HEK293 (cell line): Measurements from ENCODE around the gene NEUROG2.

Experiments used
- CTCF ChIA-PET: fragments of 350-600 bp; formaldehyde crosslinking; extraction: SDS; loops from one replicate; lab custom pipeline; 2021; ENCODE audit warnings: antibody characterized with exemption; lab: Yijun Ruan, JAX
- POLR2A ChIA-PET: fragments of 300-600 bp; formaldehyde crosslinking; extraction: SDS; loops from one replicate; lab custom pipeline; 2020; ENCODE audit warnings: antibody characterized with exemption, inconsistent platforms; lab: Yijun Ruan, JAX
- H3K27ac ChIP-seq: fragments of 200-500 bp; sonication (Bioruptor generic); 2 replicates; pipeline ENCODE4 v1.5.1; 2014; ENCODE audit warnings: low read depth, low read length, control low read depth, inconsistent platforms; ENCODE audit errors: extremely low read depth
- H3K36me3 ChIP-seq, 2 experiments: fragments of 200-500 bp in 1 of 2; sonication (Bioruptor generic) in 1 of 2; 1 replicate in 1 of 2; 2 replicates in 1 of 2; pipeline ENCODE4 v1.5.1; 2014 to 2017; ENCODE audit warnings: inconsistent platforms in 2 of 2, low read length in 2 of 2; ENCODE audit not compliant: control insufficient read depth in 2 of 2, insufficient read depth in 1 of 2
- H3K4me1 ChIP-seq: fragments of 200-500 bp; sonication (Bioruptor generic); 2 replicates; pipeline ENCODE4 v1.5.1; 2014; ENCODE audit warnings: mild to moderate bottlenecking, low read length, inconsistent platforms; ENCODE audit not compliant: control insufficient read depth, insufficient read depth
- H3K4me3 ChIP-seq: 2 replicates; pipeline ENCODE4 v1.5.1; 2011; ENCODE audit warnings: low read depth, mild to moderate bottlenecking, control low read depth, low read length, moderate library complexity
- H3K9me3 ChIP-seq: fragments of 200-500 bp; sonication (Bioruptor generic); 2 replicates; pipeline ENCODE4 v1.5.1; 2014; ENCODE audit warnings: low read depth, low read length, inconsistent platforms; ENCODE audit not compliant: control insufficient read depth, insufficient read depth
- ELK4 ChIP-seq: IDR thresholded peaks from 2 replicates; pipeline ENCODE4 v1.6.1; 2011; ENCODE audit warnings: mild to moderate bottlenecking, low read depth, low read length, borderline replicate concordance
- IKZF3 ChIP-seq: fragments of 450-650 bp; IDR thresholded peaks from 2 replicates; pipeline ENCODE4 v1.5.0; 2018; ENCODE audit warnings: missing biosample characterization, mild to moderate bottlenecking, missing genetic modification characterization, moderate library complexity
- PRDM4 ChIP-seq: fragments of 450-650 bp; formaldehyde crosslinking; IDR thresholded peaks from 2 replicates; pipeline ENCODE4 v1.5.1; 2017; ENCODE audit warnings: missing biosample characterization, missing genetic modification characterization
- PRDM6 ChIP-seq: fragments of 450-650 bp; formaldehyde crosslinking; IDR thresholded peaks from 2 replicates; pipeline ENCODE4 v1.5.1; 2017; ENCODE audit warnings: missing biosample characterization, missing genetic modification characterization
- SP7 ChIP-seq: fragments of 450-650 bp; formaldehyde crosslinking; IDR thresholded peaks from 2 replicates; pipeline ENCODE4 v1.5.1; 2016; ENCODE audit warnings: missing biosample characterization, missing genetic modification characterization
- YY2 ChIP-seq: fragments of 450-650 bp; formaldehyde crosslinking; IDR thresholded peaks from 2 replicates; pipeline ENCODE4 v1.5.1; 2016; ENCODE audit warnings: missing biosample characterization, missing genetic modification characterization
- ZBTB1 ChIP-seq: fragments of 450-650 bp; formaldehyde crosslinking; IDR thresholded peaks from 2 replicates; pipeline ENCODE4 v1.5.1; 2016; ENCODE audit warnings: missing biosample characterization, missing genetic modification characterization
- ZNF121 ChIP-seq: fragments of 450-650 bp; formaldehyde crosslinking; IDR thresholded peaks from 2 replicates; pipeline ENCODE4 v1.5.1; 2016; ENCODE audit warnings: missing biosample characterization, missing genetic modification characterization
- ZNF132 ChIP-seq: fragments of 450-650 bp; formaldehyde crosslinking; IDR thresholded peaks from 2 replicates; pipeline ENCODE4 v1.5.1; 2017; ENCODE audit warnings: missing biosample characterization, missing genetic modification characterization, borderline replicate concordance
- ZNF138 ChIP-seq: fragments of 450-650 bp; formaldehyde crosslinking; IDR thresholded peaks from 2 replicates; pipeline ENCODE4 v1.5.1; 2016; ENCODE audit warnings: missing biosample characterization, missing genetic modification characterization, borderline replicate concordance
- ZNF184 ChIP-seq: fragments of 450-650 bp; IDR thresholded peaks from 2 replicates; pipeline ENCODE4 v1.5.1; 2018; ENCODE audit warnings: missing biosample characterization, mild to moderate bottlenecking, missing genetic modification characterization
- ZNF2 ChIP-seq: fragments of 450-650 bp; formaldehyde crosslinking; IDR thresholded peaks from 2 replicates; pipeline ENCODE4 v1.5.1; 2016; ENCODE audit warnings: missing biosample characterization, missing genetic modification characterization
- ZNF23 ChIP-seq: fragments of 450-650 bp; formaldehyde crosslinking; IDR thresholded peaks from 2 replicates; pipeline ENCODE4 v1.5.1; 2016; ENCODE audit warnings: missing biosample characterization, missing genetic modification characterization, borderline replicate concordance
- ZNF239 ChIP-seq: fragments of 450-650 bp; formaldehyde crosslinking; IDR thresholded peaks from 2 replicates; pipeline ENCODE4 v1.5.1; 2016; ENCODE audit warnings: missing biosample characterization, missing genetic modification characterization
- ZNF274 ChIP-seq, 2 experiments: fragments of 200-500 bp in 1 of 2; fragments of 450-650 bp in 1 of 2; sonication (Bioruptor generic) in 1 of 2; formaldehyde crosslinking in 1 of 2; IDR thresholded peaks; 2 replicates each; pipeline versions ENCODE4 v1.5.1 to v1.6.1; 2014 to 2016; ENCODE audit warnings: borderline replicate concordance in 1 of 2, inconsistent platforms in 1 of 2, low read length in 1 of 2, missing biosample characterization in 1 of 2, missing genetic modification characterization in 1 of 2
- ZNF354C ChIP-seq: fragments of 450-650 bp; formaldehyde crosslinking; IDR thresholded peaks from 2 replicates; pipeline ENCODE4 v1.5.1; 2016; ENCODE audit warnings: missing biosample characterization, missing genetic modification characterization, low read depth, borderline replicate concordance
- ZNF416 ChIP-seq: fragments of 450-650 bp; formaldehyde crosslinking; IDR thresholded peaks from 2 replicates; pipeline ENCODE4 v1.5.1; 2016; ENCODE audit warnings: missing biosample characterization, missing genetic modification characterization
- ZNF530 ChIP-seq: fragments of 450-650 bp; formaldehyde crosslinking; IDR thresholded peaks from 2 replicates; pipeline ENCODE4 v1.5.1; 2016; ENCODE audit warnings: low read depth, missing biosample characterization, missing genetic modification characterization
- ZNF624 ChIP-seq: fragments of 450-650 bp; formaldehyde crosslinking; IDR thresholded peaks from 2 replicates; pipeline ENCODE4 v1.5.1; 2017; ENCODE audit warnings: missing biosample characterization, missing genetic modification characterization
- ZNF677 ChIP-seq: fragments of 450-650 bp; IDR thresholded peaks from 2 replicates; pipeline ENCODE4 v1.5.0; 2018; ENCODE audit warnings: missing biosample characterization, mild to moderate bottlenecking, missing genetic modification characterization, moderate library complexity
- ZNF776 ChIP-seq: fragments of 450-650 bp; formaldehyde crosslinking; IDR thresholded peaks from 2 replicates; pipeline ENCODE4 v1.5.0; 2017; ENCODE audit warnings: missing biosample characterization, missing genetic modification characterization, borderline replicate concordance
- ZNF777 ChIP-seq: fragments of 450-650 bp; formaldehyde crosslinking; IDR thresholded peaks from 2 replicates; pipeline ENCODE4 v1.5.1; 2017; ENCODE audit warnings: missing biosample characterization, missing genetic modification characterization, borderline replicate concordance
- ZSCAN23 ChIP-seq: fragments of 450-650 bp; formaldehyde crosslinking; IDR thresholded peaks from 2 replicates; pipeline ENCODE4 v1.5.1; 2016; ENCODE audit warnings: missing biosample characterization, missing genetic modification characterization

The NEUROG2 gene

GRCh38 chr4:112510291-112511092, 5.5 kb downstream of the NEUROG2 start:
- no peak overlapping the region for H3K27ac ChIP-seq
- ChIA-PET CTCF (interaction anchor here (0.7 kb wide), 1 partner anchor 944 kb away, joined by 3 read pairs; no protein-coding TSS in a partner anchor), POLR2A (no interaction called here)
- H3K4me1 ChIP-seq = no peaks in the 10 kb centered on the region
- TF ChIP-seq ZNF416 (tag by site-specific recombination) = no peak
- TF ChIP-seq ELK4 = no peak
- no peak for TF ChIP-seq ZNF132 (tag by site-specific recombination)
- TF ChIP-seq PRDM6 = no peak
- no peak for TF ChIP-seq ZNF121 (tag by site-specific recombination)
- no peak for TF ChIP-seq ZNF138
- no peak for TF ChIP-seq ZNF23 (tag by site-specific recombination)
- no peaks in the 10 kb centered on the region for H3K36me3 ChIP-seq
- H3K4me3 ChIP-seq = no peak overlapping the region
- no peaks in the 10 kb centered on the region for H3K9me3 ChIP-seq

- CTCF ChIA-PET = interaction anchor here (0.7 to 1.2 kb wide), 3 partner anchors 15 to 945 kb away, joined by 3 to 4 read pairs (median 3); no protein-coding TSS in a partner anchor
- Histone ChIP-seq H3K36me3 (no peaks in the 10 kb centered on the region), H3K4me1 (no peaks in the 10 kb centered on the region), H3K9me3 (no peaks in the 10 kb centered on the region), H3K27ac (no peak overlapping the region), H3K4me3 (no peak overlapping the region)
- POLR2A ChIA-PET = interaction anchor here (0.7 kb wide), 1 partner anchor 551 kb away, joined by 3 read pairs; no protein-coding TSS in a partner anchor
- TF ChIP-seq ZBTB1 (tag by site-specific recombination) = no peak
- no peak for TF ChIP-seq ZNF354C (tag by site-specific recombination)
- no peak for TF ChIP-seq SP7
- no peak for TF ChIP-seq ZNF677 (tag by site-specific recombination)
Measured at GRCh38 chr4:112509243-112510141, 6.5 kb downstream of the NEUROG2 start.

GRCh38 chr4:112508356-112508755, 7.6 kb downstream of the NEUROG2 start:
- CTCF ChIA-PET = interaction anchor here (0.6 kb wide), 1 partner anchor 432 kb away, joined by 4 read pairs; no protein-coding TSS in a partner anchor

More at GRCh38 chr4:112508356-112508755, 7.6 kb downstream of the NEUROG2 start:
- H3K4me3 ChIP-seq = no peak overlapping the region
- TF ChIP-seq ZNF530 (tag by site-specific recombination) (no peak), ZNF776 (tag by site-specific recombination) (no peak), IKZF3 (tag by site-specific recombination) (no peak), ZSCAN23 (tag by site-specific recombination) (no peak), ZNF624 (no peak), ZNF2 (tag by site-specific recombination) (no peak), ZNF239 (no peak), PRDM4 (tag by site-specific recombination) (no peak), YY2 (tag by site-specific recombination) (no peak), ZNF777 (tag by site-specific recombination) (no peak), ZNF184 (tag by site-specific recombination) (no peak), ZNF274 (IDR thresholded peaks at IDR 0.05; ENCODE audit: low read length) (no peak), ZNF274 (tag by site-specific recombination; IDR thresholded peaks at IDR 0.05; ENCODE audit: borderline replicate concordance) (no peak)
- TF ChIP-seq, all 188 proteins: peak for 0
- POLR2A ChIA-PET = no interaction called here
- Histone ChIP-seq H3K9me3 (no peaks in the 10 kb centered on the region), H3K27ac (no peak overlapping the region), H3K4me1 (no peaks in the 10 kb centered on the region), H3K36me3 (no peaks in the 10 kb centered on the region)
